OCI-LY7 (cell line): Measurements from ENCODE around the gene HMBS. TPM values are rescaled to one million over a fixed set of nuclear protein-coding genes. Genes with fewer than 3 reads are reported as not detected.

Source experiments
- BruUV-seq: library from RNA; stranded (reverse); fragments of 400-500 nt; replicated peaks from 2 replicates; lab custom pipeline; 2021; lab: Mats Ljungman, UMichigan
- CTCF ChIA-PET: fragments of 300-600 bp; sonication (Branson Sonifier 250); formaldehyde crosslinking; loops from one replicate; lab custom pipeline; 2022; ENCODE audit warnings: antibody characterized with exemption; ENCODE audit not compliant: unreplicated experiment; lab: Charles Lee
- POLR2A ChIA-PET: fragments of 300-600 bp; sonication (Branson Sonifier 250); formaldehyde crosslinking; loops from one replicate; lab custom pipeline; 2022; ENCODE audit warnings: antibody characterized with exemption; lab: Charles Lee
- DNase-seq: peaks from one replicate; pipeline ENCODE4 v3.0.0-alpha.2; 2015; ENCODE audit warnings: low spot score
- H2AFZ ChIP-seq: fragments of 200-600 bp; sonication (generic), shearing (Covaris generic); 2 replicates; pipeline ENCODE4 v1.6.1; 2014; ENCODE audit warnings: mild to moderate bottlenecking, antibody characterized with exemption, low read length, moderate library complexity
- H3K27ac ChIP-seq: fragments of 200-600 bp; sonication (generic); 2 replicates; pipeline ENCODE4 v1.5.1; 2014; ENCODE audit warnings: mixed run types, low read depth, mild to moderate bottlenecking, moderate library complexity, low read length, inconsistent platforms; ENCODE audit not compliant: poor library complexity, severe bottlenecking
- H3K36me3 ChIP-seq: fragments of 200-600 bp; sonication (generic); 2 replicates; pipeline ENCODE4 v1.6.1; 2014; ENCODE audit warnings: mild to moderate bottlenecking, antibody characterized with exemption, low read length, moderate library complexity, mixed read lengths; ENCODE audit not compliant: insufficient read depth
- H3K4me1 ChIP-seq: fragments of 200-600 bp; sonication (generic); 2 replicates; pipeline ENCODE4 v1.5.1; 2014; ENCODE audit warnings: mild to moderate bottlenecking, low read length; ENCODE audit not compliant: insufficient read depth, poor library complexity, severe bottlenecking
- H3K4me2 ChIP-seq: fragments of 200-600 bp; sonication (generic); 2 replicates; pipeline ENCODE4 v1.6.1; 2014; ENCODE audit warnings: mild to moderate bottlenecking, low read length
- H3K4me3 ChIP-seq: fragments of 200-600 bp; sonication (generic); 2 replicates; pipeline ENCODE4 v1.5.1; 2014; ENCODE audit warnings: mild to moderate bottlenecking, low read depth, low read length; ENCODE audit not compliant: poor library complexity, severe bottlenecking
- H3K79me2 ChIP-seq: fragments of 200-600 bp; sonication (generic); 2 replicates; pipeline ENCODE4 v1.6.1; 2016; ENCODE audit warnings: low read depth, mild to moderate bottlenecking, low read length, moderate library complexity, mixed read lengths; ENCODE audit not compliant: insufficient read depth
- H3K9me2 ChIP-seq: fragments of 200-600 bp; sonication (generic); 2 replicates; pipeline ENCODE4 v1.6.1; 2016; ENCODE audit warnings: mild to moderate bottlenecking, low read length, mixed read lengths; ENCODE audit not compliant: insufficient read depth
- H3K9me3 ChIP-seq: fragments of 200-600 bp; sonication (generic); 2 replicates; pipeline ENCODE4 v1.6.1; 2014; ENCODE audit warnings: mild to moderate bottlenecking, mixed run types, low read length, mixed read lengths
- H4K20me1 ChIP-seq: fragments of 200-600 bp; sonication (generic); 2 replicates; pipeline ENCODE4 v1.6.1; 2014; ENCODE audit warnings: mild to moderate bottlenecking, antibody characterized with exemption, low read length, moderate library complexity, mixed read lengths; ENCODE audit not compliant: insufficient read depth
- CTCF ChIP-seq: fragments of 200-600 bp; sonication (generic); conservative IDR thresholded peaks from 2 replicates; pipeline ENCODE4 v1.5.1; 2014; ENCODE audit warnings: mild to moderate bottlenecking, antibody characterized with exemption, low read length, moderate library complexity, mixed read lengths
- EZH2phosphoT487 ChIP-seq: fragments of 200-600 bp; sonication (generic); IDR thresholded peaks from 2 replicates; pipeline ENCODE4 v1.6.1; 2018; ENCODE audit warnings: low read depth, borderline replicate concordance, mild to moderate bottlenecking, mixed run types, antibody characterized with exemption, low read length, moderate library complexity, mixed read lengths
- intact Hi-C: fragments of 100-400 bp; cut with micrococcal nuclease; formaldehyde crosslinking; loops from one replicate; pipeline ENCODE4 v1.10.0; 2022; ENCODE audit not compliant: unreplicated experiment
- total RNA-seq, 2 experiments: library from RNA; depleted of rRNA in 1 of 2; stranded (reverse); fragments of >200 nt in 1 of 2; shearing (Covaris generic) in 1 of 2; gene quantifications; 2 replicates each; pipeline ENCODE4 v1.2.3, GENCODE V29; 2014 to 2022

HMBS gene
- total RNA-seq, 2 experiments from 2014 or later: 12.2 to 50.0 TPM

- Histone ChIP-seq H3K9me2 (no peaks in the 10 kb centered on the region), H2AFZ (no peak overlapping the region), H3K4me3 (peak overlapping the region; percentile 93), H3K36me3 (peaks cover 10% of the 10 kb centered on the region), H3K4me2 (peak overlapping the region; percentile 99), H3K79me2 (peaks cover 6% of the 10 kb centered on the region; the same call in 1 of the 2 replicates), H3K27ac (peak overlapping the region; percentile 41), H3K4me1 (peaks cover 21% of the 10 kb centered on the region), H4K20me1 (no peaks in the 10 kb centered on the region), H3K9me3 (no peaks in the 10 kb centered on the region)
- DNase-seq: no peak
- intact Hi-C loops: loop anchor here (1.0 kb wide), 1 partner anchor 12 kb away; the partner anchor contains the start of gene HINFP
- POLR2A ChIA-PET: interaction anchor here (0.5 to 4.0 kb wide), 7 partner anchors 10 to 1101 kb away, joined by 3 to 41 read pairs (median 3); partner anchors contain the start of genes HINFP and VPS11
- TF ChIP-seq CTCF: no peak
- TF ChIP-seq EZH2phosphoT487: no peak
- CTCF ChIA-PET: interaction anchor here (1.4 kb wide), 1 partner anchor 12 kb away, joined by 7 read pairs; the partner anchor contains the start of gene HINFP
- no TSS peak for BruUV-seq
Observed at GRCh38 chr11:119108857-119109221, 24.2 kb downstream of the HMBS start.

DNA sequence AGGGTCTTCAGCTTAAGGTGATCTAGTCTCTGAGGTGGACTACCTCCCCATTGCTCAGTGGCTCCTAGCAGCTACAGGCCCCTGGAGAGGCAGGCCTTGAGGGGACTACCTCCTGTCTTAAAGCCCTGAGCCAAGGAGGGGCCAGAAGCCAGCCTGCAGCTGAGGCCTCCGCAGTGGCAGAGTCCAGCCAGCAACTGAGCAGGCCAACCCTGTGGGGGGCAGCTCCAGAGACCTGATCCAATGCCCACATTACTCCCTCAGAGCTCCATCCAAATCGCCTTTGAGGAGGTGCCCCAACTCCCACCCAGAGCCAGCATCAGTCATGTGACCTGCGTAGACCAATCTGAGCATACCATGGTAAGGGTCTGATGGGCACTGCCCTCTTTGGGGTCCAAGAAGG, 25.2 kb downstream of the HMBS start:
- intact Hi-C loops: no loop called here
- H3K9me2 ChIP-seq: no peaks in the 10 kb centered on the region
- H3K36me3 ChIP-seq: peaks cover 15% of the 10 kb centered on the region
- no peaks in the 10 kb centered on the region for H4K20me1 ChIP-seq
- no TSS peak for BruUV-seq
- ChIA-PET POLR2A (interaction anchor here (0.9 to 4.0 kb wide), 4 partner anchors 9 to 13 kb away, joined by 3 to 41 read pairs (median 8); partner anchors contain the start of gene HINFP), CTCF (interaction anchor here (0.6 to 1.4 kb wide), 2 partner anchors 11 to 46 kb away, joined by 3 to 7 read pairs; partner anchors contain the start of gene HINFP)
- no peak overlapping the region for H3K27ac ChIP-seq
- no peak for DNase-seq
- 0 out of 2 replicates have a peak overlapping the region, but pooled peaks have one; percentile 1 for H3K4me2 ChIP-seq
- no peaks in the 10 kb centered on the region for H3K9me3 ChIP-seq
- TF ChIP-seq EZH2phosphoT487 (no peak), CTCF (no peak)
- no peak overlapping the region for H2AFZ ChIP-seq
- H3K79me2 ChIP-seq: peaks cover 6% of the 10 kb centered on the region; the same call in 1 of the 2 replicates
- H3K4me3 ChIP-seq: no peak overlapping the region
- H3K4me1 ChIP-seq: peaks cover 18% of the 10 kb centered on the region

GRCh38 chr11:119110439-119110838, 25.8 kb downstream of the HMBS start:
- H3K27ac ChIP-seq: no peak overlapping the region
- CTCF ChIA-PET: no interaction called here

More at GRCh38 chr11:119110439-119110838, 25.8 kb downstream of the HMBS start:
- H3K9me3 ChIP-seq: no peaks in the 10 kb centered on the region
- H3K36me3 ChIP-seq: peaks cover 17% of the 10 kb centered on the region
- H3K9me2 ChIP-seq: no peaks in the 10 kb centered on the region
- H3K79me2 ChIP-seq: peaks cover 6% of the 10 kb centered on the region; the same call in 1 of the 2 replicates
- no peaks in the 10 kb centered on the region for H4K20me1 ChIP-seq
- DNase-seq: no peak
- H2AFZ ChIP-seq: no peak overlapping the region
- TF ChIP-seq EZH2phosphoT487: no peak
- no peak for TF ChIP-seq CTCF
- no TSS peak for BruUV-seq
- peaks cover 18% of the 10 kb centered on the region for H3K4me1 ChIP-seq
- H3K4me3 ChIP-seq: no peak overlapping the region
- intact Hi-C loops: no loop called here
- POLR2A ChIA-PET: no interaction called here
- H3K4me2 ChIP-seq: no peak overlapping the region
